OCI-LY3 (cell line): ENCODE results near the gene IMPG2.

Experiments used
- CTCF ChIP-seq: fragments of 200-600, 300-600 bp; sonication (generic); IDR thresholded peaks from 2 replicates; pipeline ENCODE4 v1.5.1; 2014; ENCODE audit warnings: antibody characterized with exemption, low read length, low read depth
- EZH2phosphoT487 ChIP-seq: fragments of 200-600 bp; shearing (Covaris generic); IDR thresholded peaks from 2 replicates; pipeline ENCODE4 v1.6.1; 2018; ENCODE audit warnings: antibody characterized with exemption, mixed run types, low read depth

- no peak for TF ChIP-seq CTCF
- no peak for TF ChIP-seq EZH2phosphoT487
These were observed 131.2 kb downstream of the IMPG2 start for GRCh38 chr3:101189176-101189575.
